ENCODE measurements around the gene SLC36A4.
"Not testable (repeated sequence)": the region's sequence is repeated elsewhere in the genome, so short reads cannot be mapped to it uniquely, and the experiment has no call there.

SLC36A4 gene

DNA sequence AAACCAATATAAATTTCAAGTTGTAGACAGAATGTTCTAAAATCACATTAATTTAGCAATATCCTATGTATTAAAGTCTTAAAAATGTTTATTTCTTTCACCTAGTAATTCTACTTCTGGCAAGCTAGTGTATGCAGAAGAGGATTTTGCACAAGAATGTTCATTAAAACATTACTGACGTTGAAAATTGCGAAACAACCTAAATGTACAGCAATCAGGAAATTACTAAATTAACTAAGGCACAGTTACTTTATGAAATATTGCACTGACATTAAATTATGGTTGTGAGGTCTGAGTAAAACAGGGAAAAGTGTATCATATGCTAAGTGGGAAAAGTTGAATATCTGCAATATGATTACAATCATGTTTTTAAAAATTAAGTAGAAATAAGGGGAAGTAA, 4.1 kb downstream of the SLC36A4 start:
- DNase-seq, result peak; percentile 80 to 91

GRCh38 chr11:93192163-93192562, 5.6 kb downstream of the SLC36A4 start:
- DNase-seq, result no peak

- DNase-seq, result no peak
These were observed 8.3 kb downstream of the SLC36A4 start for GRCh38 chr11:93189462-93189861.

DNA sequence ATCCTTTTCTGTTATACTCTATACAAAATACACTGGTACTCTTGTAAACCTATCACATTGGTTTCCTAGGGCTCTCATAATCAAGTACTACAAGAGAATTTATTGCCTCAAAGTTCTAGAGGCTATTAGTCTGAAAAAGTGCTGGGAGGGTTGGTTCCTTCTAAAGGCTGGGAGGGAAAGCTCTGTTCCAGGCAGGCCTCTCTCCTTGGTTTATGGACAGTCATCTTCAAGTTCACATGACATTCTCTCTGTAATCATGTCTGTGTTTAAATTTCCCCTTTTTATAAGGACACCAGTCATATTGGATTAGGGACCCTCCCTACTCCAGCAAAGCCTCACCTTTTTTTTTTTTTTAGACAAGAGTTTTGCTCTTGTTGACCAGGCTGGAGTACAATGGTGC, 9.1 kb downstream of the SLC36A4 start:
- DNase-seq, result peak; percentile 35 to 38

- no peak for DNase-seq
These were observed 10.5 kb downstream of the SLC36A4 start for GRCh38 chr11:93187290-93187689.

- not testable (repeated sequence) for DNase-seq
These were observed 19.9 kb downstream of the SLC36A4 start for GRCh38 chr11:93177891-93178290.

GRCh38 chr11:93169950-93170561, 27.7 kb downstream of the SLC36A4 start:
- DNase-seq, result no peak

DNA sequence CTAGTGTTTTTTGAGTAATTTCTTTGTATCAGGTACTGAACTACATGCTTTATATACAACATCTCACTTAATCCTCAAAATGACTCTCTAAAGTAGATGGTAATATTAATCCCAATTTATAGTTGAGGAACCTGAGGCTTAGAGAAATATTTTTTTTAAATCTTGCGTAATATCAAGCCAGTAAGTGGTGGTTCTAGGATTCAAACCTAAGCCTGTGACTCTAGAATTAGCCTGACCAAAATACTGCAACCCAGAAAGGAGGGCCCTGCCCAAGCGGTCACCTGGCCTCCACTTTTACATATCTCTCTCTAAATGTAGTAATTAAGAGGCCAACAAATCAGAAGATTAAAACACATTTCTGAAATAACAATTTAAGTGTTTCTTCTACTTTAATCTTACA, 28.6 kb downstream of the SLC36A4 start:
- no peak for DNase-seq

DNA sequence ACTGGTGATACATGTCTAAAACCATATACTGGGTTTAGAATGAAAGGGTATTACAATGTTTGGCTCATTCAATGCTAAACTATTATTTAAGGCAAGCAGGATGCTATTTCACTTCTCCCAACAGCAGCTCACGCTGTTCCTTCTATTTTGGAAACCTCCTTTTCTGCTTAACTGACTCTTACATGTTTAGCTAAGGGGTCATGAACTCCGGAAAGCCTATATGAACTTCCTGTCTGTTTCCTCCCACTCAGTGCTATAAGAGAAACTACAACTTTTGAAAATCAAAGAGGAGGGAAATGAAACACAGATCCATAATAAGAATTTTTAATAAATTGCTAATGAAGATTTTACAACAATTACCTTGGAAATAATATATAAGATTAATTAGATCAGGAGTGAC, 30.9 kb downstream of the SLC36A4 start:
- peak; percentile 37 to 54 for DNase-seq

DNA sequence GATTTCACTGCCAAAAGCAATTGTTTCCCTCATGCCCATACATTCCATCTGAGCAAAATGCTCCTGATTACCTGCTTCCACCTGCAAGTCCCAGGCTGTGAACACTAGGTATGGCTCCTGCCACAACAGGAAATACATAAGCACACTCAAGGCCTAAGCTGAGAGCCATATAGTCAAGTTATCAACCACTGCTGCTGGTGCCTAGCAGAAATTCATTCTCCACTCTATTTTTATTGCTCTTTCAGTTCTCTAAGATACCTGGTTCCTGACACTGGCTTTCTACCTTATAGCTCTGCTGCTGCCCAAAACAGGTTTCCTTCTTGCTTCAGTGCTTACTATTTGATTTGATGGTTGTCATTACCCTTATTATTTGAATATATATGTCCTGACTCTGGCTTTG, 31.6 kb downstream of the SLC36A4 start:
- no peak for DNase-seq

GRCh38 chr11:93160808-93161207, 37.0 kb downstream of the SLC36A4 start:
- DNase-seq, result no peak

DNA sequence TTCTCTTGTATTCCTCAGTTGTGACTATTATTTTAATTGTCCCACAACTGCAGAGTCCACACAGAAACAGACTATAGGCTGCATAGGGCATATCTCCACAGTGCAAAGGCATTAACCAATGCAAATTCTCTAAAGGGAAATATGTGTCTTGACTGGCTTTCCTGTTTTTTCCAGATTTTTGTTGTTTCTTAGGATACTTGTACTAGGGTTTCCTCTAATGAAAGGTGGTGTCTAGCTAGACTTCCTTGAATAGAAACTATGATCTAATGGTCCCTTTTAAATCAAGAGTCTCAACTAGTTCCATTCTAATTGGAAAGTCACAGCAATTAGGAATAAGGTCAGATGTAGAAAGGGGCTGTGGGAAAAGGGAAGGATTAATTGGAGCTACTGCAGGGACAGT, 37.6 kb downstream of the SLC36A4 start:
- no peak for DNase-seq

- DNase-seq, result no peak
These were observed 38.1 kb downstream of the SLC36A4 start for GRCh38 chr11:93159721-93160120.

GRCh38 chr11:93155738-93156137, 42.1 kb downstream of the SLC36A4 start:
- DNase-seq, result no peak

DNA sequence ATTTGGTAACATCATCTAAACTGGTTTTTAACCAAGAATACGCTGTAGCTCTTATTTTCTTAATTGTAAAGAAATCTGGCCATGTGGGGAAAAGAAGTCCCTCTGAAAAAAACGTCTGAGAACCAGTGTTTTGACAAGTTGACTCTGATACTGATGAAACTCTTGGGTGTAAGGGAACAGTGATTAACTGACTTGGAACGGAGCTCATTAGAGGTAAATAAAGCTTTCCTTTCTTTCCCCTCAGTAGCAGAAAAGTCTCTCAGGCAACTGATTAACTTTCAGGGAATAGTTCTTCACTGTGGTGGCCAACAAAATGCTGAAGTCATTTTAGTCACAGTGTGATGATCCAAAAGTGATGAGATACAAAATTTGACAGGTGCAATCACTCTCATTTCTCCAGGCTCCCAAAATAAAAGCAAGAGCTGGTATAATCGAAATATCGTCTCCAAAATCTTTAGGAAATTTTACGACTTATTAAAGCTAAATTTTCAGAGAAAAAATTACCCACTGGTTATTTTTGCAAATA, 52.3 kb downstream of the SLC36A4 start:
- DNase-seq, result no peak

GRCh38 chr11:93143800-93144199, 54.0 kb downstream of the SLC36A4 start:
- no peak for DNase-seq

DNA sequence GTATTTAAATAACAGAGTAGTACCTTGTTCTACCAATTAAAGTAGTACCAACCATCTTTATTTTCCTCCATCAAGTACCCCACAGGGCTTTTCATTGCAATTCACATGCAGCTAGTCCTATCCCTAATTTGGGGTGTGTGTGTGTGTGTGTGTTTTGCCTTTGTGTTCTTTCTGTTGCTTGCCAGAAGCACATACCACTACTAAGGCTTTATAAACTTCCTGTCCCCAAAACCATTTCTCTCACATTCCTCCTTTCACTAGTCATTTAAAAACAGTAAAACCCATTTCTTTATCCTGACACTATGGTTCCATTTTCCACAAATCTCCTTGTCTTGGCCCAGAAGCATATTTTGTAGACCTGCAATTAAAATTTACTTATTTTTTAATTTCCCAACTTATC, 54.6 kb downstream of the SLC36A4 start:
- DNase-seq, result no peak

DNA sequence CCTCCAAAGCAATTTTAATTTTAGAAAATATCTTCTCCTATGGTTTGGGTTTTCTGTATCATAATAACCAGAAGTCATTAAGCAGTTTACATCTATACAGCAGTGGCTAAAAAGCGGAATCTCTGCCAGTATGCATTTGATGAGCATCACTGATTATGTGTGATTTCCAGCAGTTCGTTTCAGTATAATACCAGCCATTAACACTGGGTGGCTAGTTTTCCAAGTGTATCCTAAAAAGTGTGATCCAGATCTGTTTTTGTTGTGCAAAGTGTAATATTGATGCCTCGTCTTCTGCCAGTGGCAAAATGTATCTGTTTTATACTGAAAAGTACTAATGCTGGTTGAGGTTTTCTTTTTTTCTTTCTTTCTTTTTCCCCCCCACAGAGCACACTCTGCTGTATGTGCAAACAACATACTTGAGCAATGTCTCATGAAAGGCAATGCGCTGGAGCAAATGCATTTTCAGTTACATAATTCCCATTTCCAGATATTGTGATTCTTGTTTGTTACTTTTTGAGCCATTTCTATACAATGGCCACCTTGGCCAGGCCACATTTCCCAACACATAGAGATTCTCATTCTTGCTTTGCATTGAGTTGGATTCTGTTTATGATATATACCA, 64.2 kb downstream of the SLC36A4 start:
- DNase-seq, result no peak

DNA sequence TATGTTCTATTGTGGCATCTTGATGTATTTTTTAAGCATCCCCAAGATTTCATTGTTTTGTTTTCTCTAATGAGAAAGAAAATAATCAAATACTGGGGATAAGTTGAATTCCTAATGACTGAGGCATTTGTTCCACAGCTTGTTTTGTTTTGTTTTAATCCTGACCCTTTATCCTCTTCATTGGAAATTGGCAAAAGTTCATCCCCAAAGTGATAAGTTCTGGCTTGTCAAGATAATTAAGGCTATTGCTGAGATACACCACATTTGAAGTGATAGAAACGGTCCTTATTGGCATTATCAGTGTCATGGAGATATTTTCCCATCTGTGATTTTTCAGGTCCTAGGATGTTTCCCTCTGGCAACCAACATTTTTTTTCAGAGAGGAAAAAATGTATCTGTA, 65.0 kb downstream of the SLC36A4 start:
- no peak for DNase-seq

GRCh38 chr11:93131709-93132108, 66.1 kb downstream of the SLC36A4 start:
- DNase-seq, result peak in 1 of 2 donors; percentile 30

GRCh38 chr11:93128574-93128973, 69.2 kb downstream of the SLC36A4 start:
- DNase-seq, result no peak

GRCh38 chr11:93123351-93123898, 74.4 kb downstream of the SLC36A4 start:
- DNase-seq, result no peak

DNA sequence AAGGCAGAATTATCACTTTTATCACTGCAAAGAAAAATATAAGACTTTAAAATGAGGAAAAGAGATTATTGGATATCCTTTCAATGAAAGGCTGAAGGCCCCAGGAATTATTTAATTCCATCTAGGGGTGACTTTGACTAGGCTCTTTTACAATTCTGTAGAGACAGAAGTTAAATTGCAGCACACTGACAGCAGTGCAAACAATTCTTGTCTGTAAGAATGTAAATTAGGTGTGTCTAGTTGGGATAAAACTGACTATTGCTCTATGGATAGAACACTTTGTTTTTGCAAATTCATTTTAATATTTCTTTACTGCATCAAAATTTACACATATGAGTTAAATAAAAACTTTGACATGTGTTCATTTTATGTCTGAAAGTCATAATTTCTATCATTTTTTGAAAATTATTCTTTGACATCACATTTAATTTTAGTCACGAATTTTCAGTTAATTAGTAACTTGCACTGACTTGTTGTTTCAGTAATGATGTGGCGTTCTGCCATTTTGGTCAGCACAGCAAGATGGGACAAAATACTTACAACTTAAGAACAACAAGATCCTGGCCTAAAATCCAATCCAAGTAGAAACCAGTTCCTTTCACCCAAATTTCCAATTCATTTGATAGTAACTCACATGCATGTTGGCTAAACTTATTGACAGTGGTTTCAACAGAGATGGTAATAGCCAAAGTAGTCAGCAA, 75.1 kb downstream of the SLC36A4 start:
- DNase-seq, result no peak

GRCh38 chr11:93118276-93118675, 79.5 kb downstream of the SLC36A4 start:
- no peak for DNase-seq

Measured in inflammatory macrophage treated with lipopolysaccharide for 1 hour (primary cell).